Jurkat, Clone E6-1 (cell line): ENCODE measurements around the gene CCDC93.
"Not testable (repeated sequence)": the region's sequence is repeated elsewhere in the genome, so short reads cannot be mapped to it uniquely, and the experiment has no call there.

Experiments
- DNase-seq: peaks from one replicate; pipeline ENCODE4 v3.0.0-alpha.2; 2011; ENCODE audit warnings: low read depth, low spot score
- H3K4me3 ChIP-seq: 2 replicates; pipeline ENCODE4 v1.5.1; 2011; ENCODE audit warnings: mild to moderate bottlenecking, low read length, control low read depth, moderate library complexity

Gene CCDC93

DNA sequence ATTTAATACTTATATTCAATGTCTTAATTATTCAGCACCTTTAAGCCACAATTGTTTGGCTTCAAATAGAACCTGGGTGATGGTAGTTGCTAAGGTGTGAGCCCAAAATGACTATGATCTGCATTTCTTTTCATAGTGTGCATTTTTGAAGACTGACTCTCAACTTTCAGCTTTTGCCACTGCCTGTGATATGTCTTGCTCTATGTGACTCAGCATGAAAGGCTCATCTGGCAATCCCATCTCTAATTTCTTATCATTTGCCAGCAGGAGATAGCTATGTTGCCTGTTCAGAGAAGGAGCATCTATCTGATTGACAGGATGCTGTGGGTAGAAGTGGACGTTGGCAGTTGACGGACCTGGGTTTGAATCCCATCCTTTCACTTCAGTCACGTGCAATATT lies 34.5 kb upstream of the CCDC93 start:
- H3K4me3 ChIP-seq, result no peak overlapping the region
- DNase-seq, result no peak

DNA sequence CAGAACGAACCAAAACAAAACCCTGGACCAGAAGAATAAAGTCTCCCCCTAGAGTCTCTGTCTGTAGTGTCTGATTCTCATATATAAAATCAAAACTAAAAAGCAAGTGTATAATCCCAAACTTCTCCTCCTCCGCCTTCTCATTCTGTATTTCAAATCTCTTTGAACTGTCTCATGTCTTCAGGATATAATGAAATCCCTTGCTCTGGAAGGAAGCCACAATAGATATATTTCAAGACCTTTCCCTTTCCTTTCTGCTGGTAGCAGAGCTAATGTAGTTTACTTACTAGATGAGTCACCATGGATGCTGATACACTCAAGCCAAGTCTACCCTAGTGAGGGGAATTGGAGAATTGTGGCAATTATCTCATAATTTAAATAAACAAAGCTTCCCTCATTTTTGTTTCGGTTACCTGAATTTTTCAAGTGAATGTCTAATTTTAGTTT lies 33.5 kb upstream of the CCDC93 start:
- no peak for DNase-seq
- no peak overlapping the region for H3K4me3 ChIP-seq

DNA sequence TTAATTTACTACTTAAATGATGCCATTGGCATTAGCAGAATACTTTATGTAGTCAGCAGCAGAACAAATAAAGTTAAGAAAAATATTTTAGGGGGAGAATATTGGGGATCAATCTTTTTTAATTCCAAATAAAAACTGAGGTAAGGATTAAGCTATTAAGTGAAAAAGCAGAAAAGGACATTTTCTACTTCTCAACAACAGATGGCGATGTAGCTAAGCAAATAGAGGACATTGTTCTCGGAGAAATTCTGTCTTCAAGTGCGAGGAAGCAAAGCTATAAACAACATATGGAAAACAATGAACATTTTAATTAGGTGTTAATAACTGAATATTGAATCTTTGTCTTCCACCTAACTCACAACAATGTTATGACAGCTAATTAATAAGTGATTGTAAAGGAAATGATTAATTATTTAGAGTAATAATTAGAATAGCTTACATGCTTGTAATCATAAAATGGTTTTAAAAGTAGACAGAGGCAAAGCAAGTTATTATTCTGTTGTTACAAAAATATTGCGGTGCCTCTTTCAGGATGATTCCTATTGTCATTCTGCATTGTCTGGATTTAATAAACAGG lies 32.9 kb upstream of the CCDC93 start:
- no peak overlapping the region for H3K4me3 ChIP-seq
- peak; percentile 41 for DNase-seq

DNA sequence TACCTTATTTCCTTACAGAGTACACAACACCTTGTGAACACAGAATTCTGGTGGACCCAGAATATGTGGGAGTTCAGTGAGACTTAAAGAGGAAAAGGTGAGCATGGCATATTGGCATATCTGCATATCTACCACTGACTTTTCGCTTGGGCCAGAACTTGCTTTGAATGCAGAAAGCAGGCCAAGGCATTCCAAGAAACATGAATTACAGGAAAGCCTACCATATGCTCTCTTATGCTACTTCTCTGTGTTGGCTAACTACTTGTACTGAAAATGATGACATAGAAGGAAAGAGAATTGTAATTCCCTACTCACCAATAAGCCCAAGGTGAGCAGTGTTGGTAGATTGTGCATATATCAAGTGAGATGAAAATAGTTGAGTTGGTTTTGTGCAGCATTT lies 31.4 kb upstream of the CCDC93 start:
- no peak overlapping the region for H3K4me3 ChIP-seq
- no peak for DNase-seq

DNA sequence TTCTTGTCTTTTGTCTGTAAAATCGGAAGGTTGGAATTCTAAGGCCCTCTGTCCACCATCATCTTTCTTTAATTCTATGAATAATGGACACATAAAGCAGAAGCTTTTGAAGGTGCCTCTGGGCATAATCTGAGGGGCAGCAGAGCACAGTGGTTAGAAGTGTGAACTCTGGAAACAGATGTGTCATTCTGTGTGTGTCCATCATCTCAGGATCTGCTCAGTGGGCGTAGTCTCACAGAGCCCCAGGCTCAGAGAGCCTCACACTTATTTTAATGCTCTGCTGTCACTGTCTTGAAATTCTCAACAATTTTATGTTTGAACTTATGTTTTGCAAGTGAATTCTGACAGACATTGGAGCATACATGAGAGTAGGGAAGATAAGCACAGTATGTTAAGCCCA lies 31.0 kb upstream of the CCDC93 start:
- DNase-seq, result no peak
- H3K4me3 ChIP-seq, result no peak overlapping the region

DNA sequence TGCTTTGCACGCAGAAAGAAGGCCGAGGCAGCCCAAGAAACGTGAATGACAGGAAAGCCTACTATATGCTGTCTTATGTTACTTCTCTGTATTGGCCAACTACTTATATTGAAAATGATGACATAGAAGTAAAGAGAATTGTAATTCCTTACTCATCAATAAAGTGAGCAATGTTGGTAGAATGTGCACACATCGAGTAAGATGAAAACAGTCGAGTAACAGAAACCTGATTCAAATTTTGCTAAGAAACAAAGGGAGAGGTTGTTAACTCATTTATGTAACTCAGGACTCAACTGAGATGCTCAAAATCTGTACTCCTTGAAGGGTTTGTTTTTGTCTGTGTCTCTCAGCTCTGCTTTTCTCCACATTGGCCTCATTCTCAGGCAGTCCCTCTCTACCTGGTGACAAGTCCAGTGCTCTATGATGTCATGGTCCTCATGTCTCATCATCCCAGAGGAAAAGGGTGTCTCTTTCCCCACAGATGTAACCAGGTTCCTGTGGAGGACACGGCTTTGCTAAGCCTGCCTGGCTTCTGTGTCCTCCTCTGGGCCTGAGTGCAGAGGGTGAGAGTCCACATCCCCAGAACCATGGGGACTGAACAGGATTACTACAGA lies 30.3 kb upstream of the CCDC93 start:
- no peak for DNase-seq
- H3K4me3 ChIP-seq, result no peak overlapping the region

DNA sequence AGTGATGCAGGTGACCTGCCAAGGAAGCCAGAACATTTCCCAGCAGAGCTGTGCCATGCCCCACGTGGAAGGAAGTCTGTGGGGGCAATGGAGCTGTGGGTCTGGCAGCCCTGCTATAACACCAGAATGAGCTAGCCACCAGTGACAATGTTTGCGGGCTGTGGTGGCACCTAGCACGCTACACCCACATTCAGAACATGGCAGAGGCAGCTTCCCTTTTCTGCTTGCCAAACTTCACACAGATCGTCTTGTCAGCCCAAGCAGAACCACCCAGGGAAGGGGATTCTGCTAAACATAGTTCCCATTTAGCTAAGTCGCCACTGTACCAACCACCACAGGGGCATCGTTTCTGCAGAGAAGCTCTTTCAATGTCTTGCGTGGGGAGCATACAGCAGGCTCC lies 27.0 kb upstream of the CCDC93 start:
- DNase-seq, result no peak
- no peak overlapping the region for H3K4me3 ChIP-seq

DNA sequence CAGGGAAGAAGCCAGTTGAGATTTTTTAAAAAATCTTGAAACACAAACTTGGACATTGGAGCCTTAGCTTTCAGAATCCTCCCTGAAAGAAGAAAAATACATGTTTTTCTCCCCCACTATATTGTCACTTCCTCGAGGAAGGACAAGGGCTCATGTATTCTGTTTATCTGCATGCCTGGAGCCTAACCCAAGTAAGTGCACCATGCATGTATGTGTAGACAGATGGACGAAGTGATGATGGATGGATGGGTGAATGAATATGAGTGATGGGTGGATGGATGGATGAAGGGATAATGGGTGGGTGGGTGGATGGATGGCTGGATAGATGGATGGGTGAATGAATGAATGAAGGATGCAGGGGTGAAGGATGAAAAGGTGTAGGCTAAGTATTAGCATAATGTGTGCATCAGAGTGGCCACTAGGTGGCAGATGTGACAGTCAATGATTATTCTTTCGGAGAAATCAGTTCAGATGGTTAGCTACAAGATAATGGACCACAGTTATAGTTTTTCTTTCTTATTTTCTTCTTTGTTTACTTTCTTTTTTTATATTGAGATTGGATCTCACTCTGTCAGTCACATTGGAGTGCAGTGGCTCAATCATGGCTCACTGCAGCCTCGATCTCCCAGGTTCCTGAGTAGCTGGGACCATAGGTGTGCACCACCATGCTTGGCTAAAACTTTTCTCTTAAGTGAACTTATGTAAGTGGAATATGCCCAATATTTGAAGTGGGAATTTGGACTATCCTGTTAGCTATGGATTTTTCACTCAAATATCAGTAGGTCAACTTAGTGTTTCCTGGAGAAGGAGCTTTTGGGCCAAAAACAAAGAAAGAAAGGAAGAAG lies 18.5 kb upstream of the CCDC93 start:
- peak; percentile 32 for DNase-seq

DNA sequence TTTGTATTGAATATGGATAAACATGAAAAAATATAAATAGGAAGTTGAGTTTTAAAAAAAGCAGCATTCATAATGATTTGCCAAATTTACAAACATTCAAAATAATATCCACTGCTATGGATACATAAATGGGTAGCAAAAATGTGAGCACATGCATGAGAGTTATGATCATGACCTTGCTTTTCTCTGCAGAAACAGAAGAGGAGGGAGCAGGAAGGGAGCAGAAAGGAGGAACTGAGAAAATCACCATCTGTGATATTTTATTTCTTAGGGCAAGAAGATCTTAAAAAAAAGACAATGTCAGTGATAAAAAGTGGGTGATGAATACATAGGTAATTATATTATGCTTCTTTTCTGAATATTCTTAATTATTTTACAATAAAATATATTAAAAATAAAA lies 17.7 kb upstream of the CCDC93 start:
- H3K4me3 ChIP-seq, result no peak overlapping the region
- no peak for DNase-seq

More for the DNA sequence above, 18.5 kb upstream of the CCDC93 start:
- H3K4me3 ChIP-seq, result no peak overlapping the region

DNA sequence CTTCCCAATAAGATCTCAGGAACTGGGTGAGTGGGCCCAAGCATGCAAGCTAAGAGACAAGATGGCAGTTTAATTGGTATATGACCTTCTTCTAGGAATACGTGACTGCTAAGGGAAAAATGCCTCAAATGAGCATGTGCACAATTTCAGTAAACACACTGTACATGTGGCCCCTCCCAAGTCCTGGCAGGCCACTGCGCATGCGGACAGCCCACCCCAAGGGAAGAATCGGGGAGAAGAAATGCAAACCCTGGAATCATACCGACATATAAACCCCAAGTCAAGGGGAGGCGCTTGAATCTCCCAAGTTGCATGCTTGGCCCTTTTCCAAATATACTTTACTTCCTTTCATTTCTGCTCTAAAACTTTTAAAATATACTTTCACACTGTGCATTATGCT lies 15.2 kb upstream of the CCDC93 start:
- no peak overlapping the region for H3K4me3 ChIP-seq
- no peak for DNase-seq

DNA sequence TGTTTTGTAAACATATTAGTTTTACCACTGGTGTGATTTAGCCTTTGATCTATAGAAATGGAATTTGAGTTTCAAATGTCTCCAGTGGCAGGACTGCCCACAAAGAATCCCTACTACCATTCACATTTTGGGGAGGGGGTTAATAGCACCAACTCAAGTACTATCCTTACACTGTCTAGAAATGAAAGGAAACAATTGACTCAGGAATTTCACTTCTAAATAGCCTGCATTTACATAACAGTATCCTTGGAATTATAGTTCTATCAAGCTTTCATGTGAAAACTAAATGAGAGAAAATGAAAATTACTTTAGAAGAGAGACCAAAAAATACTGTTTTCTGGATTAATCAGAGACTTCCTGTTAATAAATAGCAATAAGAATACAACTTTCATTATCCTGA lies 7.5 kb upstream of the CCDC93 start:
- no peak for DNase-seq
- H3K4me3 ChIP-seq, result no peak overlapping the region

DNA sequence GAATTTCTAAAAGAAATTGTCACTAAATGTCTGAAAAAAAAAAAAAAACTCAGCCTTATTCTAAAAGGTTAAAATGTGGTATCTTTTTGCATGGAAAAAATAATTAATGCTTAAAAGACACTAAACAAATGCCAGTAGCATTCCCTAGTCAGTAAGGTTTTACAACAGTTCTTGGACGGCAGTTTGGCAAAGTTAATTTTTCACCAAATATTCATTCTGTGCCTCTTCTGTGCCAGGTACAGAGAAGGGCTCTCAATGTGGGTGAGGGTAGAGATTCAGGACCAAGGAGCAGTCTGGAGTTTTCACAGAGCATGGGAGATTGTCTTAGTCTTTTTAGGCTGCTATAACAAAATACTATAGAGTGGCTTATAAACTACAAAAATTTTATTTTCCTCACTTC lies 6.0 kb upstream of the CCDC93 start:
- no peak for DNase-seq
- H3K4me3 ChIP-seq, result no peak overlapping the region

DNA sequence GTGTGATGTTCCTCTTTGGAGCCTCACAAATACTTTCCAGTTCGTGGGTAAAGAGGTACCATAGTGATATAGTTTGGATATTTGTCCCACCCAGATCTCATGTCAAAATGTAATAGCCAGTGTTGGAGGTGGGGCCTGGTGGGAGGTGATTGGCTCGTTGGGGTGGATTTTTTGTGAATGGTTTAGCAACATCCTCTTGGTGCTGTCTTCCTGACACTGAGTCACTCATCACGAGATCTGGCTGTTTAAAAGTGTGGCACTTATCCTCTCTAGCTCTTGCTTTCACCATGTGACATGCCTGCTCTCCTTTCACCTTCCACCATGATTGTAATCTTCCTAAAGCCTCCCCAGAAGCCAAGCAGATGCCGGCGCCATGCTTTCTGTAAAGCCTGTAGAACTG lies 3.0 kb upstream of the CCDC93 start:
- DNase-seq, result no peak
- H3K4me3 ChIP-seq, result no peak overlapping the region

DNA sequence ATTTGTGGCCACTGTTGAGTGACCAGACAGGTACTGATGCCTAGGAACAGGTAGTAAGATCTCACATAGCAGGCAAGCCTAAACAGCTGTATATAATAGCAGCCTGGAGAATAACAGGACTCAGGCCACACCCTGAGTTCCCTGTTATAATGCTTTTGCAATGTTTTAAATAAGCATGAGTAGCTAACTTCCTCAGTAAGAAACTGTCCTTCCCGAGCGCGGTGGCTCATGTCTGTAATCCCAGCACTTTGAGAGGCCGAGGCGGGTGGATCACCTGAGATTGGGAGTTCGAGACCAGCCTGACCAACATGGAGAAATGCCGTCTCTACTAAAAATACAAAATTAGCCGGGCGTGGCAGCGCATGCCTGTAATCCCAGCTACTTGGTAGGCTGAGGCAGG lies 1.9 kb upstream of the CCDC93 start:
- not testable (repeated sequence) for H3K4me3 ChIP-seq, DNase-seq

DNA sequence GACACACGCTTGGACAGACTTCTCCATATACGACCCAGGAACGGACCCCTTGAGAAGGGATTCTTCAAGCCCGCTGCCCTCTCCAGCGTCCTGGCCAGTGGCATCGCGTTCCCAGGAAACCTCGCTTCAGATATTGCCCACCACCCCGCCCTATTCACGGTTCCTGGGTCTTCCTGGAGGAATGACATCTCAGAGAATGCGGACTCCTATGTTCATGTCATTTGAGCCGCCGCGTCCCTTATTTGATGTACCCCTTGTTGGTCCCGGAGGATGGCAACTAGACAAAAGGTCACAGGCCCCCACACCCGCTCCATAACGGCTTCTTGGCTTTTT lies 588 bp upstream of the CCDC93 start:
- peak overlapping the region; percentile 70 for H3K4me3 ChIP-seq
- no peak for DNase-seq

DNA sequence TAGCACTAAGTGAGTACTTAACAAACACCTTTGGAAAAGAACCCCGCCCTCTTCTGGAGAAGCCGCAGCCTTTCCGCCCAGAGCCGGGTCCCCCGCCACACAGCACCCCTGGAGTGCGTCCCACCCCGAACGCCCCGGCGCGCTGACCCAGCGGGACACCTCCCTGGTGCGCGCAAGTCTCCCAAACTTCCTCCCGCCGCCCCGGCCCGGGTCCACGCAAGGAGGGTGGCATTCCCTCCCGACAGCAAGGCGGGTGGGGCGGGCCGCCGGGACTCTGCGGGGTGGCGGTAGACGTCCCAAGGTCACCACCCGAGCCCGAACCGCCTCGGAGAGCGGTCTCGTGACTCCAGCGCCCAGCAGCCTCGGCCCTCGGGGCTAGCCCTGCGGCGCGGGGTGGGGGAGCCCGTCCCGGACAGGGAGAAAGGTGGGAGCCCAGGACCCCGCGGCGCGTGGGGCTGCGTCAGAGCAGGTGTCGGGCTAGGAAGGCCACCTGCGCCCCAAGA lies 598 bp downstream of the CCDC93 start:
- H3K4me3 ChIP-seq, result peak overlapping the region; percentile 70
- no peak for DNase-seq

DNA sequence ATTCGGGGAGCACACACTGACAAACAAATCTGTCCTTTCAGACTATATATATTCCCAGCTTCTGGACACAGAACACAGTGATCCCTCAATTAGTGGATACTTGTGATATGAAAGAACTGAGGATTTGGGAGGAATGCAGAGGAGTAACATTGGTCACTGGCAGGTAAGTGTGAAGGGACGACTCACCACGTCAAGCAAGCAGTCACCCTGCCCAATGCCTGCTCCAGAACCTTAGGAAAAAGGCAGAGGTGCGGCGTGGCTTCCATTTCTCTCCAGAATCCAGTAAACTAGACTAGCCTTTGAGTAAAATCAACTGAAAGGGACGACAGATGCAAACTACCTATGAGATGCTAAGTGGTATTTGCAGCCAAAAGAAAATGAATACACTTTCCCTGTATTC lies 1.1 kb downstream of the CCDC93 start:
- DNase-seq, result no peak
- peak overlapping the region; percentile 70 for H3K4me3 ChIP-seq

DNA sequence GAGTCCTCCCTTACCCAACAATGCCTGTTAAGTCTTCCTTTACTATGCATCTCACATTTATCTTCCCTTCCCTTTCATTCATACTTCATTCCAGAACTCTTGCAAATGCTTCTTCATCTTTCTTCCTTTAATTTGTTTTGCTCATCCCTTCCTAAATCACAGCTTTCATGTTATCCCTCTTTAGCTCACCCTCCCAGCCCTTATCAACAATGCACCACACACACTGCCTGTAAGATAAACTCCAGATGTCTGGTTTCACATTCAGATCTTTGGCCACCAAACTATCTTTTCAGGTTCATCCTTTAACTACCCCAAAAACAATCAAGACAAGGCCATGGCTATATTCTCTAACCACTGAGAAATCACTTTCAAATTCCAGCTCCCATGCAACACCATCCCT lies 3.4 kb downstream of the CCDC93 start:
- no peak overlapping the region for H3K4me3 ChIP-seq
- no peak for DNase-seq

DNA sequence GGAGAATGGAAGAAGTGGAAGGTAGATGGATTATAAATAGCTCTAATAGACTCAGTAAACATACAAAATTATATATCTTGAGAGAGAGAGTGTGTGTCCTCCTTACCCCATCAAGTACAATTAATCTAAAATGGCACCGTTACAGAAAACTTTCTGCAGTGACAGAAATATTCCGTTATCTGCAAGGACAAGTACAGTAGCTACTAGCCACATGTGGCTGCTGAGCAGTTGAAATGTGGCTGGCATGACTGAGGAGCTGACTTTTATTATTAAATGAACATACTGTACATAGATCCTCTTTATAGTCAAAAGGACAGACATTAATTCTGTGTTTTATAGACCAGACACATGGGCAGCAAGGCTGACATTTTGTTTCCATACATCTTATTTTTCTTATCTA lies 7.0 kb downstream of the CCDC93 start:
- no peak for DNase-seq
- H3K4me3 ChIP-seq, result no peak overlapping the region

DNA sequence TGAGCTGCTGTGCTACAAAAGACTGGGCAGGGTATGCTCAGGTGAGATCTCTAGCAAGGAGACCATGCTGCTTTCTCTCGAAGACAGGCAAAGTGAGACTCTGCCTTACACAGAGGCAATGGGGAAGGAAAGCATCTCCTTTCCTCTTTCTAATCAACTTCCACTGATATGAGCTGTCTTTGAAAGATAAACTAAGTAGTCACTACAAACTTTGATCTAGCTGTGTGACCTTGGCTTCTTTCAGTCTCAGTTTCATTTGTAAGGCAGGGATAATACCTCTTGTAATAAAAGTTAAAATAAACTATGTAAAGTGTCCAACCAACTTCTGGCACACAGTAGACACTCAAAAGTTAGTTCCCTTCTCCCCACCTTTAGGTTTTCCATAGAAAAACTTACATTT lies 7.5 kb downstream of the CCDC93 start:
- no peak overlapping the region for H3K4me3 ChIP-seq
- DNase-seq, result no peak
